NT2/D1 (cell line): ENCODE data around the gene TEX2.

ENCODE experiments used
- YY1 ChIP-seq: IDR thresholded peaks from 2 replicates; pipeline ENCODE4 v1.6.1; 2011; ENCODE audit not compliant: insufficient read length, insufficient read depth
- ZNF274 ChIP-seq: IDR thresholded peaks from 2 replicates; pipeline ENCODE4 v1.6.1; 2011; ENCODE audit warnings: mild to moderate bottlenecking, low read depth, low read length

DNA sequence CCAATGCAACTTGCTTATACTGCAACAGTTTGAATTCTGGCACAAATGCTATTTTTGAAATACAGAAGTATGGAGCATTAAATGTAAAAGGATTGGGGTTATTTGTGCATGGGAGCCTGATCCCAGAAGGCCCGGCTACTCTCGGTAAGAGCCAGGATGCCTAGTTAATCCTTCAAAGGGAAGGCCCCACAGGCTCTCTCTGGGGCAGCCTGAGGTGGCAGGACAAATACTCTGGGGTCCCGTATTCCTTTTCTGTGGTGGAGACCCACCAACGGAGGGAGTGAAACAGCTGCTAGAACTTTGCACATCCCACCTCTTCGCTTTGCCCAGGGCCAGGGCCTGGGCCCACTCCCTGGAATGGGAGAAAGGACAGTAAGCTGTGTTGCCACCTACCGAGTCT is 163.5 kb downstream of the TEX2 start:
- no peak for TF ChIP-seq YY1
- TF ChIP-seq ZNF274: no peak
